ENCODE results near the gene LTB4R.
A peak's percentile ranks its signal among the peaks of the same experiment; 100 is the strongest.

The LTB4R gene

GRCh38 chr14:24331731-24332267, 20.5 kb downstream of the LTB4R start:
- no peaks in the 10 kb centered on the region for H3K79me2 ChIP-seq (ENCODE audit: low read length)
- no peak overlapping the region for H3K9ac ChIP-seq (ENCODE audit: low read length)
- H3K27me3 ChIP-seq (ENCODE audit: low read depth, low read length), result peaks cover 23% of the 10 kb centered on the region
- peak overlapping the region; percentile 41 for H2AFZ ChIP-seq (ENCODE audit: low read depth, low read length)
- no peaks in the 10 kb centered on the region for H4K20me1 ChIP-seq (ENCODE audit: insufficient read depth, low read length)
- no peak for TF ChIP-seq CTCF (IDR thresholded peaks at IDR 0.05; ENCODE audit: low read depth, low read length)
- no peak overlapping the region for H3K27ac ChIP-seq (ENCODE audit: low read length)
- no peaks in the 10 kb centered on the region for H3K9me3 ChIP-seq (ENCODE audit: insufficient read depth, low read length)
- H3K4me1 ChIP-seq (ENCODE audit: low read length), result peaks cover 19% of the 10 kb centered on the region
- H3K4me3 ChIP-seq (ENCODE audit: low read length), result peak overlapping the region; percentile 58
- H3K36me3 ChIP-seq (replicated peaks; ENCODE audit: low read depth, low read length), result no peaks in the 10 kb centered on the region
- H3K4me2 ChIP-seq (ENCODE audit: low read length), result peak overlapping the region; percentile 73

- H3K27ac ChIP-seq (ENCODE audit: low read length), result no peak overlapping the region
- TF ChIP-seq CTCF (IDR thresholded peaks at IDR 0.05; ENCODE audit: low read depth, low read length) (peak; percentile 66), EZH2phosphoT487 (IDR thresholded peaks at IDR 0.05; ENCODE audit: low read depth) (no peak)
Measured at GRCh38 chr14:24332268-24332993, 21.1 kb downstream of the LTB4R start.

GRCh38 chr14:24334431-24335291, 23.4 kb downstream of the LTB4R start, which contains the start of gene ADCY4:
ADCY4 (minus strand) TSS chr14:24335071; CDS start chr14:24334652, 419 bp downstream.
- peak within 1 kb of the TSS; percentile 54 for H3K9ac ChIP-seq (ENCODE audit: low read length)
- no peaks in the 10 kb centered on the region for H3K79me2 ChIP-seq (ENCODE audit: low read length)

More at GRCh38 chr14:24332268-24332993, 21.1 kb downstream of the LTB4R start:
- no peaks in the 10 kb centered on the region for H4K20me1 ChIP-seq (ENCODE audit: insufficient read depth, low read length)
- H2AFZ ChIP-seq (ENCODE audit: low read depth, low read length), result peak overlapping the region; percentile 41
- no peak overlapping the region for H3K9ac ChIP-seq (ENCODE audit: low read length)
- peak overlapping the region; percentile 73 for H3K4me2 ChIP-seq (ENCODE audit: low read length)
- no peaks in the 10 kb centered on the region for H3K9me3 ChIP-seq (ENCODE audit: insufficient read depth, low read length)
- H3K36me3 ChIP-seq (replicated peaks; ENCODE audit: low read depth, low read length), result no peaks in the 10 kb centered on the region
- peaks cover 26% of the 10 kb centered on the region for H3K27me3 ChIP-seq (ENCODE audit: low read depth, low read length)
- no peaks in the 10 kb centered on the region for H3K79me2 ChIP-seq (ENCODE audit: low read length)
- peaks cover 19% of the 10 kb centered on the region for H3K4me1 ChIP-seq (ENCODE audit: low read length)
- peak overlapping the region; percentile 58 for H3K4me3 ChIP-seq (ENCODE audit: low read length)

More at GRCh38 chr14:24334431-24335291, 23.4 kb downstream of the LTB4R start, which contains the start of gene ADCY4:
- H3K27me3 ChIP-seq (ENCODE audit: low read depth, low read length), result peaks cover 26% of the 10 kb centered on the region
- TF ChIP-seq CTCF (IDR thresholded peaks at IDR 0.05; ENCODE audit: low read depth, low read length) (no peak), EZH2phosphoT487 (IDR thresholded peaks at IDR 0.05; ENCODE audit: low read depth) (no peak)
- H2AFZ ChIP-seq (ENCODE audit: low read depth, low read length), result peak within 1 kb of the TSS; percentile 81
- H3K36me3 ChIP-seq (replicated peaks; ENCODE audit: low read depth, low read length), result no peaks in the 10 kb centered on the region
- no peaks in the 10 kb centered on the region for H3K9me3 ChIP-seq (ENCODE audit: insufficient read depth, low read length)
- peak within 1 kb of the TSS; percentile 96 for H3K4me2 ChIP-seq (ENCODE audit: low read length)
- H3K4me1 ChIP-seq (ENCODE audit: low read length), result peaks cover 23% of the 10 kb centered on the region
- H3K4me3 ChIP-seq (ENCODE audit: low read length), result peak within 1 kb of the TSS; percentile 75
- no peaks in the 10 kb centered on the region for H4K20me1 ChIP-seq (ENCODE audit: insufficient read depth, low read length)
- H3K27ac ChIP-seq (ENCODE audit: low read length), result no peak within 1 kb of the TSS

Measured in OCI-LY3 (cell line).